CD4-positive, alpha-beta T cell treated with Interleukin-15 for 4 hours (primary cell): Measurements from ENCODE around the gene BNIP1.
A peak's percentile ranks its signal among the peaks of the same experiment; 100 is the strongest.

Source experiments
- DNase-seq: peaks from one replicate; pipeline ENCODE4 v3.0.0-alpha.2; 2020; ENCODE audit warnings: low spot score

BNIP1 gene

GRCh38 chr5:173165177-173166016 is 21.1 kb downstream of the BNIP1 start:
- DNase-seq, result no peak

- DNase-seq, result no peak
Measured at GRCh38 chr5:173172166-173172565, 27.8 kb downstream of the BNIP1 start.

- no peak for DNase-seq
Measured at GRCh38 chr5:173175523-173175922, 31.2 kb downstream of the BNIP1 start.

GRCh38 chr5:173178369-173178910 is 34.1 kb downstream of the BNIP1 start:
- no peak for DNase-seq

- no peak for DNase-seq
Measured at GRCh38 chr5:173180331-173180730, 36.0 kb downstream of the BNIP1 start.

- no peak for DNase-seq
Measured at GRCh38 chr5:173187054-173187743, 42.9 kb downstream of the BNIP1 start.

- no peak for DNase-seq
Measured at GRCh38 chr5:173188280-173188679, 43.9 kb downstream of the BNIP1 start.

GRCh38 chr5:173191015-173191414 is 46.7 kb downstream of the BNIP1 start:
- DNase-seq, result no peak

- no peak for DNase-seq
Measured at GRCh38 chr5:173191561-173191960, 47.2 kb downstream of the BNIP1 start.

- DNase-seq, result no peak
Measured at GRCh38 chr5:173192561-173192960, 48.2 kb downstream of the BNIP1 start.

GRCh38 chr5:173196133-173196952 is 52.0 kb downstream of the BNIP1 start:
- no peak for DNase-seq

GRCh38 chr5:173197375-173197891 is 53.1 kb downstream of the BNIP1 start:
- DNase-seq, result no peak

- DNase-seq, result no peak
Measured at GRCh38 chr5:173198049-173198448, 53.7 kb downstream of the BNIP1 start.

- no peak for DNase-seq
Measured at GRCh38 chr5:173200356-173200755, 56.0 kb downstream of the BNIP1 start.

GRCh38 chr5:173201636-173202265 is 57.4 kb downstream of the BNIP1 start:
- no peak for DNase-seq

GRCh38 chr5:173202266-173202875 is 58.0 kb downstream of the BNIP1 start:
- DNase-seq, result no peak

GRCh38 chr5:173204185-173204979 is 60.1 kb downstream of the BNIP1 start:
- DNase-seq, result peak; percentile 33

- DNase-seq, result no peak
Measured at GRCh38 chr5:173205916-173206315, 61.6 kb downstream of the BNIP1 start.

GRCh38 chr5:173208296-173208695 is 64.0 kb downstream of the BNIP1 start:
- DNase-seq, result no peak

GRCh38 chr5:173210877-173211276 is 66.5 kb downstream of the BNIP1 start:
- DNase-seq, result no peak
